GM12878 (cell line): ENCODE results near the gene ME2. TPM values are rescaled to one million over a fixed set of nuclear protein-coding genes. Genes with fewer than 3 reads are reported as not detected.

ENCODE experiments used
- ATAC-seq: fragments of 200-7000 bp; cut with Tn5 transposase; 3 replicates; pipeline ENCODE4 v1.9.1; 2020; ENCODE audit warnings: mild to moderate bottlenecking, moderate library complexity
- BruUV-seq: library from RNA; stranded (reverse); fragments of 400-500 nt; replicated peaks from 2 replicates; lab custom pipeline; 2021; lab: Mats Ljungman, UMichigan
- CTCF ChIA-PET: fragments of 300-600 bp; sonication (Branson Sonifier 250); formaldehyde crosslinking; extraction: SDS; loops from one replicate; lab custom pipeline; 2021; ENCODE audit warnings: inconsistent platforms; lab: Yijun Ruan, JAX
- POLR2A ChIA-PET: fragments of 350-600 bp; formaldehyde crosslinking; extraction: SDS; loops from one replicate; lab custom pipeline; 2021; ENCODE audit warnings: inconsistent platforms; lab: Charles Lee
- RAD21 ChIA-PET: fragments of 300-600 bp; sonication (Branson Sonifier 250); formaldehyde crosslinking; loops from one replicate; lab custom pipeline; 2023; ENCODE audit warnings: antibody characterized with exemption; ENCODE audit not compliant: unreplicated experiment; lab: Charles Lee
- SMC1A ChIA-PET: fragments of 300-600 bp; sonication (Branson Sonifier 250); formaldehyde crosslinking; loops from one replicate; lab custom pipeline; 2023; ENCODE audit not compliant: unreplicated experiment, uncharacterized antibody; lab: Charles Lee
- DNase-seq: peaks from one replicate; pipeline ENCODE4 v3.0.0-alpha.2; 2011; ENCODE audit warnings: low read depth, low spot score
- FAIRE-seq: peaks from 3 replicates; lab custom pipeline; 2011; peaks lifted over from hg19 to GRCh38; lab: Jason Lieb, UNC
- H2AFZ ChIP-seq: 2 replicates; pipeline ENCODE4 v1.6.0; 2011; ENCODE audit warnings: low read depth, low read length, control low read depth; ENCODE audit not compliant: control insufficient read depth
- H3K27ac ChIP-seq: 2 replicates; pipeline ENCODE4 v1.5.1; 2011; ENCODE audit warnings: control low read depth; ENCODE audit not compliant: control insufficient read depth, insufficient read depth
- H3K27me3 ChIP-seq, 2 experiments: replicated peaks in 1 of 2; 2 replicates each; pipeline versions ENCODE4 v1.6.0 to v1.6.1; 2011; ENCODE audit warnings: low read length in 1 of 2; ENCODE audit not compliant: control insufficient read depth in 2 of 2, insufficient read depth in 2 of 2
- H3K36me3 ChIP-seq, 2 experiments: 2 replicates each; pipeline ENCODE4 v1.5.1; 2011; ENCODE audit warnings: low read length in 1 of 2; ENCODE audit not compliant: control insufficient read depth in 2 of 2, insufficient read depth in 2 of 2
- H3K4me1 ChIP-seq: 2 replicates; pipeline ENCODE4 v1.6.1; 2011; ENCODE audit warnings: mild to moderate bottlenecking, low read length, moderate library complexity, mixed read lengths; ENCODE audit not compliant: control insufficient read depth, insufficient read depth
- H3K4me2 ChIP-seq: 2 replicates; pipeline ENCODE4 v1.6.0; 2011; ENCODE audit warnings: control low read depth; ENCODE audit not compliant: control insufficient read depth, insufficient read depth
- H3K4me3 ChIP-seq: fragments of 200-600 bp; sonication (generic); 2 replicates; pipeline ENCODE4 v1.5.1; 2016
- H3K79me2 ChIP-seq: 2 replicates; pipeline ENCODE4 v1.6.0; 2011; ENCODE audit warnings: low read length; ENCODE audit not compliant: control insufficient read depth, insufficient read depth
- H3K9ac ChIP-seq: 2 replicates; pipeline ENCODE4 v1.8.0; 2011; ENCODE audit warnings: low read length, control low read depth, mixed read lengths; ENCODE audit not compliant: control insufficient read depth, insufficient read depth
- H3K9me3 ChIP-seq: replicated peaks from 3 replicates; pipeline ENCODE4 v1.5.1; 2011; ENCODE audit warnings: mild to moderate bottlenecking, low read length; ENCODE audit not compliant: control insufficient read depth, insufficient read depth
- H4K20me1 ChIP-seq: 2 replicates; pipeline ENCODE4 v1.6.0; 2011; ENCODE audit not compliant: control insufficient read depth, insufficient read depth
- CREM ChIP-seq: IDR thresholded peaks from 2 replicates; pipeline ENCODE4 v1.6.1; 2014; ENCODE audit warnings: antibody characterized with exemption, low read depth
- EGR1 ChIP-seq, 2 experiments: IDR thresholded peaks; 1 replicate in 1 of 2; 2 replicates in 1 of 2; pipeline ENCODE4 v1.6.1; 2011 to 2012; ENCODE audit warnings: low read depth in 2 of 2, low read length in 2 of 2, borderline replicate concordance in 1 of 2, mild to moderate bottlenecking in 1 of 2, moderate library complexity in 1 of 2
- GATAD2B ChIP-seq: fragments of 450-650 bp; conservative IDR thresholded peaks from 2 replicates; pipeline ENCODE4 v1.6.1; 2017; ENCODE audit warnings: low read depth, mild to moderate bottlenecking, moderate library complexity
- JUND ChIP-seq: IDR thresholded peaks from 2 replicates; pipeline ENCODE4 v1.6.1; 2012; ENCODE audit warnings: low read depth, mild to moderate bottlenecking, low read length, improper control_type of control experiment, moderate library complexity
- POLR2A ChIP-seq: IDR thresholded peaks from 2 replicates; pipeline ENCODE4 v1.6.1; 2011; ENCODE audit warnings: low read depth, mild to moderate bottlenecking, low read length
- RCOR1 ChIP-seq: conservative IDR thresholded peaks from 2 replicates; pipeline ENCODE4 v1.6.1; 2012; ENCODE audit warnings: low read depth, low read length, improper control_type of control experiment
- RFX5 ChIP-seq: IDR thresholded peaks from 2 replicates; pipeline ENCODE4 v1.6.1; 2011; ENCODE audit warnings: low read depth, low read length, improper control_type of control experiment
- SMAD1 ChIP-seq: fragments of 450-650 bp; IDR thresholded peaks from 2 replicates; pipeline ENCODE4 v1.6.1; 2018; ENCODE audit warnings: mild to moderate bottlenecking, low read depth; ENCODE audit not compliant: partially characterized antibody
- SMARCA5 ChIP-seq: fragments of 450-650 bp; IDR thresholded peaks from 2 replicates; pipeline ENCODE4 v1.6.1; 2017; ENCODE audit warnings: mild to moderate bottlenecking
- SP1 ChIP-seq: IDR thresholded peaks from one replicate; pipeline ENCODE4 v1.6.1; 2011; ENCODE audit warnings: low read depth, low read length
- WGBS: methylation state at CpG from one replicate; pipeline ENCODE4 v1.1.6; 2016; ENCODE audit warnings: low lambda C conversion rate; ENCODE audit not compliant: insufficient replicate concordance, insufficient coverage; ENCODE audit errors: missing lambda C conversion rate; 5-methylcytosine and 5-hydroxymethylcytosine counted together
- in situ Hi-C: fragments of 300-500 bp; cut with MboI; formaldehyde crosslinking; loops from 9 replicates; pipeline ENCODE4 v1.14.3; 2018; ENCODE audit warnings: mixed read lengths
- intact Hi-C: fragments of 100-400 bp; cut with micrococcal nuclease; formaldehyde crosslinking; loops from one replicate; pipeline ENCODE4 v1.14.2; 2022; ENCODE audit not compliant: unreplicated experiment
- polyA plus RNA-seq, 11 experiments: library from polyadenylated mRNA; depleted of rRNA in 4 of 11; unstranded in 6 of 11; stranded (reverse) in 5 of 11; fragments of >200 nt; fragmentation: Nextera tagmentation in 4 of 11; fragmentation: Illumina TruSeq in 1 of 11; extraction: Ambion mirVana in 4 of 11; extraction: Trizol in 1 of 11; gene quantifications; 1 replicate in 1 of 11; 2 replicates in 10 of 11; pipeline versions ENCODE4 v1.2.1 to v1.2.3, GENCODE V29; 2011 to 2016; ENCODE audit warnings: inconsistent platforms in 2 of 11, missing spikeins in 2 of 11, low read depth in 1 of 11
- total RNA-seq, 4 experiments: library from RNA; depleted of rRNA in 3 of 4; stranded (reverse); fragments of >200 nt in 3 of 4; fragmentation: Illumina TruSeq in 1 of 4; extraction: Trizol in 1 of 4; gene quantifications; 2 replicates each; pipeline versions ENCODE4 v1.2.1 to v1.2.3, GENCODE V29; 2013 to 2021
- TF ChIP-seq, protein P1 (sequence below): fragments of 450-650 bp; IDR thresholded peaks from 2 replicates; pipeline ENCODE4 v1.6.1; 2017; ENCODE audit warnings: antibody characterized with exemption, mild to moderate bottlenecking, moderate library complexity
- TF ChIP-seq, protein P2 (sequence below): fragments of 450-650 bp; formaldehyde crosslinking; IDR thresholded peaks from 2 replicates; pipeline ENCODE4 v1.4.0; 2020; ENCODE audit warnings: mild to moderate bottlenecking, moderate library complexity
- TF ChIP-seq, protein P3 (sequence below): fragments of 450-650 bp; IDR thresholded peaks from 2 replicates; pipeline ENCODE4 v1.6.1; 2017; ENCODE audit warnings: mild to moderate bottlenecking, moderate library complexity

ME2 gene
- total and polyA plus RNA-seq, 10 of the 15 experiments (the other 5 are each of a cell fraction or from before 2014, with no cell fraction given): 41.3 to 155 (median 133) TPM

DNA sequence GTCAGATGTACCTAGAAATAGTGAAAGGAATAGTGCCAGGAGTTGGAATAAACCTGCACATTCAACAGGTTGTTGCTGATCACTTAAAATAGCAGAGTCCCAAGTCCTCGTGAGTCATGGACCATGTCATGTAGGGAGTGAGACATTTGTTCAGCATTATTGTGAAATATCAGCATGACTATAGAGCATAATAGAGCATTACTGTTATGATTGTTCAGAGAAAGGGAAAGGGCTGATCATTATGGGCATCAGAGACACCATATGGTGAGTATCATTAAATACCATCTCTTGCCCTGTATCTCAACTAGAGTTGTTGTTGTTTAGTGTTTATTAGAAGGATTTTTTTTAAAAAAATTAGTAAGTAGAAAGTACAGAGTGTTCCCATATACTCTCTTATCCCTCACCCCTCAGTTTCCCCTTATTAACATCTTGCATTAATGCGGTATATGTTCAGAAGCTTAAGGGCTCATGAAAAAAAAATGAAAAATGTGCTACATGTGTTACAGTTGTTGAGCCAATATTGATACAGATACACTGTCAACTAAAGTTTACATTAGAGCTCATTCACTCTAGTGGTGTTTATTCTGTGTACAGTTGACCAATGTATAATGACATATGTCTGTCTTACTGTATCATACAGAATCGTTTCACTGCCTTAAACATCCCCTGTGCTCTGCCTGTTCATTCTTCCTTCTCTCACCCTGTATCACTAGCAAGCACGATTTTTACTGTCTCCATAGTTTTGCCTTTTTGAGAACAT is 94.6 kb downstream of the ME2 start:
- FAIRE-seq (no peak), ATAC-seq (peak; percentile 28; the same call in 2 of the 3 replicates), DNase-seq (no peak)
- no TSS peak for BruUV-seq
- ChIA-PET RAD21 (no interaction called here), CTCF (interaction anchor here (0.6 kb wide), 1 partner anchor 146 kb away, joined by 4 read pairs; no protein-coding TSS in a partner anchor), POLR2A (no interaction called here), SMC1A (interaction anchor here (1.1 kb wide), 1 partner anchor 53 kb away, joined by 3 read pairs; no protein-coding TSS in a partner anchor)
- Histone ChIP-seq H4K20me1 (no peaks in the 10 kb centered on the region), H3K4me2 (no peak overlapping the region), H3K36me3 (peaks cover 0 to 8% of the 10 kb centered on the region in 2 experiments; a peak in 3 of 4 replicates), H3K4me1 (peaks cover 5% of the 10 kb centered on the region), H3K9ac (no peak overlapping the region), H3K79me2 (peaks cover 12% of the 10 kb centered on the region), H2AFZ (no peak overlapping the region), H3K4me3 (no peak overlapping the region), H3K27ac (no peak overlapping the region), H3K27me3 (no peaks in the 10 kb centered on the region), H3K9me3 (peaks cover 13% of the 10 kb centered on the region; the same call in 2 of the 3 replicates)
- intact Hi-C loops: no loop called here
- in situ Hi-C loops: no loop called here
- WGBS: 55% methylated on average over 4 of the region's 4 CpGs
- no peak for TF ChIP-seq JUND
- no peak for TF ChIP-seq SMARCA5
- TF ChIP-seq GATAD2B: no peak
- TF ChIP-seq, protein P1, sequence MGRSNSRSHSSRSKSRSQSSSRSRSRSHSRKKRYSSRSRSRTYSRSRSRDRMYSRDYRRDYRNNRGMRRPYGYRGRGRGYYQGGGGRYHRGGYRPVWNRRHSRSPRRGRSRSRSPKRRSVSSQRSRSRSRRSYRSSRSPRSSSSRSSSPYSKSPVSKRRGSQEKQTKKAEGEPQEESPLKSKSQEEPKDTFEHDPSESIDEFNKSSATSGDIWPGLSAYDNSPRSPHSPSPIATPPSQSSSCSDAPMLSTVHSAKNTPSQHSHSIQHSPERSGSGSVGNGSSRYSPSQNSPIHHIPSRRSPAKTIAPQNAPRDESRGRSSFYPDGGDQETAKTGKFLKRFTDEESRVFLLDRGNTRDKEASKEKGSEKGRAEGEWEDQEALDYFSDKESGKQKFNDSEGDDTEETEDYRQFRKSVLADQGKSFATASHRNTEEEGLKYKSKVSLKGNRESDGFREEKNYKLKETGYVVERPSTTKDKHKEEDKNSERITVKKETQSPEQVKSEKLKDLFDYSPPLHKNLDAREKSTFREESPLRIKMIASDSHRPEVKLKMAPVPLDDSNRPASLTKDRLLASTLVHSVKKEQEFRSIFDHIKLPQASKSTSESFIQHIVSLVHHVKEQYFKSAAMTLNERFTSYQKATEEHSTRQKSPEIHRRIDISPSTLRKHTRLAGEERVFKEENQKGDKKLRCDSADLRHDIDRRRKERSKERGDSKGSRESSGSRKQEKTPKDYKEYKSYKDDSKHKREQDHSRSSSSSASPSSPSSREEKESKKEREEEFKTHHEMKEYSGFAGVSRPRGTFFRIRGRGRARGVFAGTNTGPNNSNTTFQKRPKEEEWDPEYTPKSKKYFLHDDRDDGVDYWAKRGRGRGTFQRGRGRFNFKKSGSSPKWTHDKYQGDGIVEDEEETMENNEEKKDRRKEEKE: no peak
- TF ChIP-seq, protein P2, sequence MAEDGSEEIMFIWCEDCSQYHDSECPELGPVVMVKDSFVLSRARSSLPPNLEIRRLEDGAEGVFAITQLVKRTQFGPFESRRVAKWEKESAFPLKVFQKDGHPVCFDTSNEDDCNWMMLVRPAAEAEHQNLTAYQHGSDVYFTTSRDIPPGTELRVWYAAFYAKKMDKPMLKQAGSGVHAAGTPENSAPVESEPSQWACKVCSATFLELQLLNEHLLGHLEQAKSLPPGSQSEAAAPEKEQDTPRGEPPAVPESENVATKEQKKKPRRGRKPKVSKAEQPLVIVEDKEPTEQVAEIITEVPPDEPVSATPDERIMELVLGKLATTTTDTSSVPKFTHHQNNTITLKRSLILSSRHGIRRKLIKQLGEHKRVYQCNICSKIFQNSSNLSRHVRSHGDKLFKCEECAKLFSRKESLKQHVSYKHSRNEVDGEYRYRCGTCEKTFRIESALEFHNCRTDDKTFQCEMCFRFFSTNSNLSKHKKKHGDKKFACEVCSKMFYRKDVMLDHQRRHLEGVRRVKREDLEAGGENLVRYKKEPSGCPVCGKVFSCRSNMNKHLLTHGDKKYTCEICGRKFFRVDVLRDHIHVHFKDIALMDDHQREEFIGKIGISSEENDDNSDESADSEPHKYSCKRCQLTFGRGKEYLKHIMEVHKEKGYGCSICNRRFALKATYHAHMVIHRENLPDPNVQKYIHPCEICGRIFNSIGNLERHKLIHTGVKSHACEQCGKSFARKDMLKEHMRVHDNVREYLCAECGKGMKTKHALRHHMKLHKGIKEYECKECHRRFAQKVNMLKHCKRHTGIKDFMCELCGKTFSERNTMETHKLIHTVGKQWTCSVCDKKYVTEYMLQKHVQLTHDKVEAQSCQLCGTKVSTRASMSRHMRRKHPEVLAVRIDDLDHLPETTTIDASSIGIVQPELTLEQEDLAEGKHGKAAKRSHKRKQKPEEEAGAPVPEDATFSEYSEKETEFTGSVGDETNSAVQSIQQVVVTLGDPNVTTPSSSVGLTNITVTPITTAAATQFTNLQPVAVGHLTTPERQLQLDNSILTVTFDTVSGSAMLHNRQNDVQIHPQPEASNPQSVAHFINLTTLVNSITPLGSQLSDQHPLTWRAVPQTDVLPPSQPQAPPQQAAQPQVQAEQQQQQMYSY (CRISPR knock-in tag): no peak
- TF ChIP-seq CREM: no peak
- no peak for TF ChIP-seq RCOR1
- TF ChIP-seq SP1: no peak
- TF ChIP-seq EGR1 (IDR thresholded peaks at IDR 0.05; ENCODE audit: borderline replicate concordance in 1 of 2, low read depth in 2 of 2, low read length in 2 of 2): no peak
- no peak for TF ChIP-seq RFX5
- TF ChIP-seq, protein P3, sequence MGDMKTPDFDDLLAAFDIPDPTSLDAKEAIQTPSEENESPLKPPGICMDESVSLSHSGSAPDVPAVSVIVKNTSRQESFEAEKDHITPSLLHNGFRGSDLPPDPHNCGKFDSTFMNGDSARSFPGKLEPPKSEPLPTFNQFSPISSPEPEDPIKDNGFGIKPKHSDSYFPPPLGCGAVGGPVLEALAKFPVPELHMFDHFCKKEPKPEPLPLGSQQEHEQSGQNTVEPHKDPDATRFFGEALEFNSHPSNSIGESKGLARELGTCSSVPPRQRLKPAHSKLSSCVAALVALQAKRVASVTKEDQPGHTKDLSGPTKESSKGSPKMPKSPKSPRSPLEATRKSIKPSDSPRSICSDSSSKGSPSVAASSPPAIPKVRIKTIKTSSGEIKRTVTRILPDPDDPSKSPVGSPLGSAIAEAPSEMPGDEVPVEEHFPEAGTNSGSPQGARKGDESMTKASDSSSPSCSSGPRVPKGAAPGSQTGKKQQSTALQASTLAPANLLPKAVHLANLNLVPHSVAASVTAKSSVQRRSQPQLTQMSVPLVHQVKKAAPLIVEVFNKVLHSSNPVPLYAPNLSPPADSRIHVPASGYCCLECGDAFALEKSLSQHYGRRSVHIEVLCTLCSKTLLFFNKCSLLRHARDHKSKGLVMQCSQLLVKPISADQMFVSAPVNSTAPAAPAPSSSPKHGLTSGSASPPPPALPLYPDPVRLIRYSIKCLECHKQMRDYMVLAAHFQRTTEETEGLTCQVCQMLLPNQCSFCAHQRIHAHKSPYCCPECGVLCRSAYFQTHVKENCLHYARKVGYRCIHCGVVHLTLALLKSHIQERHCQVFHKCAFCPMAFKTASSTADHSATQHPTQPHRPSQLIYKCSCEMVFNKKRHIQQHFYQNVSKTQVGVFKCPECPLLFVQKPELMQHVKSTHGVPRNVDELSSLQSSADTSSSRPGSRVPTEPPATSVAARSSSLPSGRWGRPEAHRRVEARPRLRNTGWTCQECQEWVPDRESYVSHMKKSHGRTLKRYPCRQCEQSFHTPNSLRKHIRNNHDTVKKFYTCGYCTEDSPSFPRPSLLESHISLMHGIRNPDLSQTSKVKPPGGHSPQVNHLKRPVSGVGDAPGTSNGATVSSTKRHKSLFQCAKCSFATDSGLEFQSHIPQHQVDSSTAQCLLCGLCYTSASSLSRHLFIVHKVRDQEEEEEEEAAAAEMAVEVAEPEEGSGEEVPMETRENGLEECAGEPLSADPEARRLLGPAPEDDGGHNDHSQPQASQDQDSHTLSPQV: no peak
- no peak for TF ChIP-seq SMAD1
- no peak for TF ChIP-seq POLR2A
